D721Med (cell line): Measurements from ENCODE around the gene GBF1.

Experiments
- DNase-seq: peaks from one replicate; pipeline ENCODE4 v3.0.0; 2011; ENCODE audit warnings: low spot score; ENCODE audit not compliant: insufficient read length
- FAIRE-seq: peaks from 2 replicates; lab custom pipeline; 2011; peaks lifted over from hg19 to GRCh38; lab: Jason Lieb, UNC
- CTCF ChIP-seq: IDR thresholded peaks from 2 replicates; pipeline ENCODE4 v1.5.1; 2012; ENCODE audit warnings: mild to moderate bottlenecking, control low read depth; ENCODE audit not compliant: insufficient read depth; ENCODE audit errors: missing control alignments

Gene GBF1

DNA sequence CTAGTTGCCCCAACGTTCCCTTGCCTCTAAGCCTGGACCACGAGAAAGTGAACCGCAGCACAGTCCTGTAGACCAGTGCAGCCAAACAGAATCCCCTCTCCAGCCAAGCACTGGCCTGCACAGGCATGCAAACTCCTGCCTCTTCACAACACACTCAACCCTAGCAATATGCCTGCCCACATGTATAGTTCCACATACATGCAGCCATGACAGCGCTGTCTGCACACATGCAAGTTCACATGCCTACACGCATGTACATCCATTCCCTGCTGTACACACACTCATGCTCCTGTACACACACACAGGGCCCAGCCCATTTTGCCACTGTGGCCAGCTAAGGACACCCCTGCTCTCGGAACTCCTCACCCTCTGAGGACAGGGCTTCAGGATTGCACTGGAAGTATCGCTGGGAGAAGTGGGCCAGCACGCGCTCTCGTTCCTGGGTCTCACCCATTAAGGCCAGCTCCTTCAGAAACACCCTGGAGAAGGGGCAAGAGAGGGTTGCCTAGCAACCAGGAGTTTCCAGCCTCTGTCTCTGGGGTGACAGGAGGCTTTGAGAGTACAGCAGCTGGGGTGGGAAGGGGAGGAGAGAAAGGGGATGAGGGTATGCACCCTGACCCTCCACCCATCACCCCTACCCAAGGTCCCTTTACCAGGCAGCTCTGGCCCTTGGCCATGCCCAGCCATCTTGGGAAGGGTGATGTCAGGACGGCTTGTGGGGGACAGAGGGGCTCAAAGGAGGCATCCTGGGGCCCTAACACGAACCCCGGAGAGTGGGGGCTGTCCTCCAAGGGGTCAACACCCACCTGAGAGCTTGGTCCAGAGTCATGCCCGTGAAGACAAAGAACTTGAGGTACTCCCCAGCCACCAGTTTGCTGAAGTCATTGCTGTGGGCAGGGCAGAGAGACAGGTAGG lies 166.3 kb downstream of the GBF1 start:
- FAIRE-seq (no peak), DNase-seq (no peak)
- TF ChIP-seq CTCF: no peak

GRCh38 chr10:102412293-102412692 lies 167.0 kb downstream of the GBF1 start:
- TF ChIP-seq CTCF: no peak
- no peak for FAIRE-seq
- DNase-seq: no peak

DNA sequence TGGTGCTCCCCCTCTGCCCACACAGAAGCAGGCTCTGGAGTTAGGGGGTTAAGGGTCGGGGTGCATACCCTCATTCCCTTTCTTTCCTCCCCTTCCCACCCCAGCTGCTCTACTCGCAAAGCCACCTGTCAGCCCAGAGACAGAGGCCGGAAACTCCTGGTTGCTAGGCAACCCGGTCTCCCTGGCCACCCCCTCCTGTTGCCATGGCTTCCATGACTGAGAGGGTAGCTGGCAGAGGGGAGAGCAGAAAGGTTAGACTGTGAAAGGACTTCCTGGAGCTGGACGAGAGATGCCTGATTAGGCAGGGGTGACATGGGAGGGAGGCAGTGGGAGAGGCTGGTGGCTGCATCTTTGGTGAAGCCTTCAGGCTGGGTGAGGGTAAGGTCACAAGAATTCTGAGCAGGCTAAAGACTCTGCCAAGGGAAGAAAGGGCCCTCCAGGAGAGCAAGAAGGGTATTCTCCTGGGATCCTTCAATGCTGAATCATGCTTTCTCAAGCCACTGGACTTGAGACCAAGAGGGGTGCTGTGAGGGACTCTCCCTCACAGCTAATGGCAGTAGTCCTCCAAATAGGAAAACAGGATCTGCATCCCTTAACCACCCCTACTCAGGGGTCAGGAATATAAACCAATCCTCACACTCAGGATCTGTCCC lies 167.8 kb downstream of the GBF1 start:
- no peak for FAIRE-seq
- TF ChIP-seq CTCF: no peak
- peak; percentile 93 for DNase-seq

DNA sequence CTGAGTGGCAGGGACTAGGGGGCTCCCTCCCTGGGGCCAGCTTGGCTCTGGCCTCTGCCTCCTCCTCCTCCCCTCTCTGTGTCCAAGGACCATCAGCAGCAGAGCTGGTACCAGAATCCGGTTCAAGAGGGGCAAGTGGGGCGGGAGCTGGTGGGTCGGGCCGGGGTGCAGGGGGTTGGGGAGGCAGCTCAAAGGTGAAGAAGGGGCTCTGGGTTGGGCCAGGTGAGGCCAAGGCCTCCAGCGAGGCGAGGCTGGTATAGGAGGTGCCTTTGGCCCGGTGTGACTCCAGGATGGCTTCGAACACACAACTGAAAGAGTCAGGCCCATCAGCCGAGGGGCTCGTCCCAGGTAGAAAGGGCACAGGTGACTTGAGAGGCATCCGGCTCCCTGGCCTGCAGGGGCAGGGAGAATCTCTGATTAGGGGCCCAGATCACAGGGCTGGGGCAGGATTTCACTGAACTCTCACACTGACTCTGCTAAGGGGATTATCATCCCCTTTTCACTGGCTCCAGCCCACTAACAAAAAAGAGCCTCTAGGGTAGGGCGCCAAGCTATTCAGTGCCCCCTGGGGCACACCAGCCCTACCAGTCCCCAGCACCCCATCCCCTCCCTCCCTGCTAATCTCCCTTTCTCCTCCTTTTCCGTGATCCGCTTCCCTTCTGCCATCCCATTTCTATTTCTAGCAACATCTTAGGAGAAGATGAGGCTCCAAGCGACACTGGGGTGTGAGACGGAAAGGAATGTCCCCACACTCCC lies 168.7 kb downstream of the GBF1 start:
- DNase-seq (peak; percentile 75), FAIRE-seq (no peak)
- no peak for TF ChIP-seq CTCF

- DNase-seq: no peak
- no peak for FAIRE-seq
- no peak for TF ChIP-seq CTCF
Measured at GRCh38 chr10:102414749-102415148, 169.4 kb downstream of the GBF1 start.

- no peak for DNase-seq
- no peak for FAIRE-seq
- TF ChIP-seq CTCF: no peak
Measured at GRCh38 chr10:102416283-102416682, 171.0 kb downstream of the GBF1 start.
